LNCAP (cell line): ENCODE results near the gene NEDD4L.

ENCODE experiments used
- TF ChIP-seq, protein P1 (sequence below): fragments of 450-650 bp; IDR thresholded peaks from 2 replicates; pipeline ENCODE4 v1.5.1; 2017; ENCODE audit warnings: mild to moderate bottlenecking

NEDD4L gene

DNA sequence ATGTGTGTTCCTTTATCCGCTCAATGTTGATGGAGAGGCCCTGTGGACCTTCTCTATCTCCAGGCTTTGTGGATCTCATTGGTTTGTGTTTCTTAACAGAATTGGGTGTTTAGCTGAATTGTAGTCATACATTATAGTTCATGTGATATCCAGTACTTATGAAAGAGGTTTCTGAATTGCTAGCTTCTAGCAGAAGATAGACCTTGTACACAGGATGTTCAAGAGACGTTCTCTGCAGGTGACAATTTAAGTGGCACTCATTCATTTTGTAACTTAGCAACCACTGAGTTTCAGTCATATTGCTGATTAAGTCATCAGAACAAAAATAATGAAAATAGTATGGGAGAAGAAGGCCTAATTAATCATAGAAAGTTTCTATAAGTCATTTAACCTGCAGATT, 305.6 kb downstream of the NEDD4L start:
- TF ChIP-seq, protein P1, sequence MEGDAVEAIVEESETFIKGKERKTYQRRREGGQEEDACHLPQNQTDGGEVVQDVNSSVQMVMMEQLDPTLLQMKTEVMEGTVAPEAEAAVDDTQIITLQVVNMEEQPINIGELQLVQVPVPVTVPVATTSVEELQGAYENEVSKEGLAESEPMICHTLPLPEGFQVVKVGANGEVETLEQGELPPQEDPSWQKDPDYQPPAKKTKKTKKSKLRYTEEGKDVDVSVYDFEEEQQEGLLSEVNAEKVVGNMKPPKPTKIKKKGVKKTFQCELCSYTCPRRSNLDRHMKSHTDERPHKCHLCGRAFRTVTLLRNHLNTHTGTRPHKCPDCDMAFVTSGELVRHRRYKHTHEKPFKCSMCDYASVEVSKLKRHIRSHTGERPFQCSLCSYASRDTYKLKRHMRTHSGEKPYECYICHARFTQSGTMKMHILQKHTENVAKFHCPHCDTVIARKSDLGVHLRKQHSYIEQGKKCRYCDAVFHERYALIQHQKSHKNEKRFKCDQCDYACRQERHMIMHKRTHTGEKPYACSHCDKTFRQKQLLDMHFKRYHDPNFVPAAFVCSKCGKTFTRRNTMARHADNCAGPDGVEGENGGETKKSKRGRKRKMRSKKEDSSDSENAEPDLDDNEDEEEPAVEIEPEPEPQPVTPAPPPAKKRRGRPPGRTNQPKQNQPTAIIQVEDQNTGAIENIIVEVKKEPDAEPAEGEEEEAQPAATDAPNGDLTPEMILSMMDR, result no peak

DNA sequence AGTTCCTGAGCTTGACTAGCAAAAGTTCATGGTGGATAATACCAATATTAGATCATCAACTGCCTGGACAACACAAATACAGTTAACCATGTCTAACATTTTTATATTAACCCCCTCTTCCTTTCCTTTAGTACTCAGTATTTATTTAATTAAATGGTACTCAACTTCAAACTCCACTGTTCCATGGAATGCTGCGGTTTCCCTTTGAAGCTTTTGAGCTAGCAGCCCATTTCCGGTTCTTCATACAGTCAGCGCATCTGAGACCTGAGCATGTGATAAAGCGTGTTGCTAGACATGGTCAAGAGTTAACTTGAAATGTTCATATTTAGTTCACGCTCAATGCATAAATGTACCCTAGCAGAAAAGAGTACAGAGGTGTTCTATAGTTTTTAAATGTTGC, 306.5 kb downstream of the NEDD4L start:
- TF ChIP-seq, protein P1, result no peak

DNA sequence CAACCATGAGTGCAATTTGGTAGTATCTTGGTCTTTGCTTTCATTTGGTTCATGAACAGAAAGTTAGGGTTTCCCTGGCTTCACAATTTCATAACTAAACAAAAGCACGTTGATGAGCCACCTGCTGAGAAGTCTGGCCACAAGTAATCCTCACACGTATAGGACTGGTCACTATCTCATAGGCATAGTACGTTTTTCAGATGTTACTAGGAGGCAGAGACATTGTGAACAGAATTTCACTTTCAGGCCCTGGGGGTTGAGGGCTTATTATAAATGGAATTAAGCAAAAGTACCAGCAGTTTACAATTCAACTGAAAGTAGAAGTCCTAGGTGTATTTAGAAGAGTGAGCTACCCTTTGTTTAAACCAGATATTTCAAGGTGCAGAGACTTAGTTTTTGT, 307.8 kb downstream of the NEDD4L start:
- TF ChIP-seq, protein P1, result no peak

DNA sequence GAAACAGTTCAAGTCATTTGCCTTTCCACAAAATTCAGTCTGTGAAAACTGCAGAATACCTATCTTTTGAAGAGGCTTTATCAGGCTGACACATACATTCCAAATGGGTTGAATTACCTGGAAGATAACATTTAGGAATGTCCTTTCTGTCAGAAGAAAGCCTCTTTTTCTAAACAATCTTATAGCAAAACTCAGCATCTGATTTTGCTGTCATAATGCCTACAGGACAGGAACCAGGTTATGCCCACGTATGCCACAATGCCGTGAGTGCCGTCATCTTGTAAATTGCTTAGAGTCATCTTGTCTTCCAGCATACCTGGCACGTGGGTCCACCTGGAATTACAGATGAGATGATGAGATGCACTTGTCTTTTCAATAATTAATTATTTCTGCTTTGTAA, 309.6 kb downstream of the NEDD4L start:
- TF ChIP-seq, protein P1, result no peak

DNA sequence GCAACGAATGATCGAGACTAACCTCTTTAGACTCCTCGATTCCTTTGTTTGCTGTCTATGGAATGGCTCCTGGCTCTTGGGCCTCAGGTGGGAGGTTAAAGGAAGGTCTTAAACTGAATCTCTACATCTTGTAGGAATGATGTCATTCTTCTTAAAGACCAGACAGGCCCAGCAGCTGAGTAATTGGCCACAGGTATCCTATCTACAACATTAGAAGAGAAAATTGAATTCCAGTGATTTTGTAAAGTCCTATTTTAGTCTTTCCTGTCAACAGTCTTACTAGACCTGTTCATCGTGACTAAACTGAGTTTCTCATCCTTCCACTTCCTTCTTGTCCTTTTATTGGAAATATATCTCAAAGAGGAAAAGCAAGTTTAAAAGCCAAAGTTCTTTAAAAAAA, 310.0 kb downstream of the NEDD4L start:
- TF ChIP-seq, protein P1, result no peak

DNA sequence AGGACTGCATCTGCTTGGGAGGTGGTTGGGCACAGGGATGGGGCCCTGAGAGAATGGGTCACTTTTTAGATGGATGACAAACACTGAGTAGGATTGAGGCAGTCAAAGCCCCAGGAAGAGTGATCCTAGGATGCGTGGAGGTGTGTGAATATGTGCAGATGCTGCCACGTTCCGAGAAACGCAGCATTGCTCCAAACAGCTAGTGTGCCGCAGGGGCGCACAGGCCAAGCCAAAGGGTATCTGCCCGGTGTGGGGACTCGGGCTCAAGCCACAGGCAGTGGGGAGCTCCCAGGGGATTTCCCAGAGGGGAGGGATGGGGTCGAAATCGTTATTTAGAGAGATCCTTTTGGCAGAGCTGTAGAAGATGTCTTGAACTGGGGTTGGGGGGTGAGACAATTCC, 310.8 kb downstream of the NEDD4L start:
- TF ChIP-seq, protein P1, result no peak

DNA sequence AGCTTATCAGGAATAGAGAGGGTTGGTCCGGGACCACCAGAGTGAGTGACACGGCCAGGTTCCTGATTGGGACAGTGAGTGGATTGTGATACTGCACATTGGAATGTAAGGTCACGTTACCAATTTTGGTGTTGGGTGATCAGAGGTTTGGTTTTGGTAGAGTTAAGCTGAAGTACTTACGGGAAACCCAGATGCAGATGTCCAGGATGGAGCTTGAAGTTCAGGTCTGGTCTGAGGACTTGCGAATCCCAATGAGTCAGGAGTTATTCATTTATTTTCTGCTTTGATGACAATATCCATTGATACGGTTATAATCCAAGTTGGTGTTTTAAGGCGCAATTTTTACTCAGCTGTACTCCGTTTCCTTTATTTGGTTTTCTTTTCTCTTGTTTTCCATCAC, 311.2 kb downstream of the NEDD4L start:
- TF ChIP-seq, protein P1, result no peak

DNA sequence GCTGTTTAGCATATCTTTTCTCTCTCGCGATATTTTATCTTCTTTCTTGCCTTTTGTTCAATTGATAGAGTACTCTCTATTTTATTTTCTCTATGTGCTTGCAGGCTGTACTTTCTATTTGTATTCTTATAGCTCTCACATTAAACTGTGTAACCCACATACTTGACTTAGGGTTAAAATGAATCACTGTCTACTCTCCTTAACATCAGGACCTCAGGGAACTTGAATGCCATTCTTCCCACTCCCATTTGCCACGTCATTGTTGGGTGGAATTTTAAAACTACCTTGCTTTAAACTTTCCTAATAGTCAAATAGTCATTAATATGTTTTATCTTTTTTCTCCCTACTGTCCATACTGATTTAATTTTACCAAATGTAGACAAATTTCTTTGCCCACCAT, 315.2 kb downstream of the NEDD4L start:
- TF ChIP-seq, protein P1, result no peak
